Thoracic aorta (tissue), 2 donors: ENCODE results near the gene FKBP1C. TPM values are rescaled to one million over a fixed set of nuclear protein-coding genes. Genes with fewer than 3 reads are reported as not detected.

Source experiments
- ATAC-seq: fragments of 150-250 bp; one replicate; pipeline ENCODE4 v1.8.0; 2017; ENCODE audit warnings: low read depth; ENCODE audit not compliant: insufficient number of reproducible peaks, low FRiP score
- DNase-seq: peaks from one replicate; pipeline ENCODE4 v3.0.0-alpha.2; 2020; ENCODE audit warnings: low spot score
- H3K27ac ChIP-seq, 2 donors: fragments of 200-600 bp; sonication (generic); 1 replicate in 1 of 2; 2 replicates in 1 of 2; pipeline ENCODE4 v1.5.1; 2016; ENCODE audit warnings: mild to moderate bottlenecking in 2 of 2, moderate library complexity in 2 of 2
- H3K27me3 ChIP-seq: fragments of 200-600 bp; sonication (generic); replicated peaks from 2 replicates; pipeline ENCODE4 v1.6.0; 2016; ENCODE audit warnings: mild to moderate bottlenecking; ENCODE audit not compliant: insufficient read depth
- H3K36me3 ChIP-seq: fragments of 200-600 bp; sonication (generic); one replicate; pipeline ENCODE4 v1.5.1; 2016
- H3K4me1 ChIP-seq, 2 donors: fragments of 200-600 bp; sonication (generic); 1 replicate in 1 of 2; 2 replicates in 1 of 2; pipeline versions ENCODE4 v1.5.1 to v1.6.0; 2016; ENCODE audit warnings: low read depth in 2 of 2, mild to moderate bottlenecking in 1 of 2; ENCODE audit not compliant: control insufficient read depth in 1 of 2
- H3K4me3 ChIP-seq: fragments of 200-600 bp; sonication (generic); 2 replicates; pipeline ENCODE4 v1.5.1; 2016; ENCODE audit warnings: mild to moderate bottlenecking
- H3K9me3 ChIP-seq: fragments of 200-600 bp; sonication (generic); 2 replicates; pipeline ENCODE4 v1.5.1; 2016
- total RNA-seq, 2 donors: library from RNA; depleted of rRNA; stranded (reverse); fragments of >200 nt; gene quantifications; one replicate each; pipeline versions ENCODE4 v1.1.0 to v1.2.3, GENCODE V29; 2016
- TF ChIP-seq, protein P1 (sequence below): fragments of 200-600 bp; sonication (generic); IDR thresholded peaks from one replicate; pipeline ENCODE4 v1.5.1; 2019; ENCODE audit warnings: antibody characterized with exemption

The FKBP1C gene
- total RNA-seq, 2 donors from 2014 or later = not detected

DNA sequence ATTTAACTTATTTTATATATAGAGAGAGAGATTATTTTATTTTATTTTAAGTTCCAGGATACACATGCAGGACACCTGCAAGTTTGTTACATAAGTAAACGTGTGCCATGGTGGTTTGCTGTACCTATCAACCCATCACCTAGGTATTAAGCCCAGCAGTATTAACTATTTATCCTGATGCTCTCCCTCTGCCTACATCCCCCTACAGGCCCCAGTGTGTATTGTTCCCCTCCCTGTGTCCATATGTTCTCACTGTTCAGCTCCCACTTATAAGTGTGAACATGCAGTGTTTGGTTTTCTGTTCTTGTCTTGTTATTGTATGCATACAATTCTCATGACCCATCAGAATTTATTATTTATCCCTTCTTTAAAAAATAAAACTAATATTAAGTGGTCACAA, 34.6 kb downstream of the FKBP1C start:
- no peaks in the 10 kb centered on the region for H3K9me3 ChIP-seq
- TF ChIP-seq, protein P1, sequence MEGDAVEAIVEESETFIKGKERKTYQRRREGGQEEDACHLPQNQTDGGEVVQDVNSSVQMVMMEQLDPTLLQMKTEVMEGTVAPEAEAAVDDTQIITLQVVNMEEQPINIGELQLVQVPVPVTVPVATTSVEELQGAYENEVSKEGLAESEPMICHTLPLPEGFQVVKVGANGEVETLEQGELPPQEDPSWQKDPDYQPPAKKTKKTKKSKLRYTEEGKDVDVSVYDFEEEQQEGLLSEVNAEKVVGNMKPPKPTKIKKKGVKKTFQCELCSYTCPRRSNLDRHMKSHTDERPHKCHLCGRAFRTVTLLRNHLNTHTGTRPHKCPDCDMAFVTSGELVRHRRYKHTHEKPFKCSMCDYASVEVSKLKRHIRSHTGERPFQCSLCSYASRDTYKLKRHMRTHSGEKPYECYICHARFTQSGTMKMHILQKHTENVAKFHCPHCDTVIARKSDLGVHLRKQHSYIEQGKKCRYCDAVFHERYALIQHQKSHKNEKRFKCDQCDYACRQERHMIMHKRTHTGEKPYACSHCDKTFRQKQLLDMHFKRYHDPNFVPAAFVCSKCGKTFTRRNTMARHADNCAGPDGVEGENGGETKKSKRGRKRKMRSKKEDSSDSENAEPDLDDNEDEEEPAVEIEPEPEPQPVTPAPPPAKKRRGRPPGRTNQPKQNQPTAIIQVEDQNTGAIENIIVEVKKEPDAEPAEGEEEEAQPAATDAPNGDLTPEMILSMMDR = no peak
- H3K27me3 ChIP-seq = no peaks in the 10 kb centered on the region
- DNase-seq (no peak), ATAC-seq (no peak)
- H3K27ac ChIP-seq = no peak overlapping the region
- H3K4me3 ChIP-seq = no peak overlapping the region
- no peaks in the 10 kb centered on the region for H3K4me1 ChIP-seq
- H3K36me3 ChIP-seq = no peaks in the 10 kb centered on the region

DNA sequence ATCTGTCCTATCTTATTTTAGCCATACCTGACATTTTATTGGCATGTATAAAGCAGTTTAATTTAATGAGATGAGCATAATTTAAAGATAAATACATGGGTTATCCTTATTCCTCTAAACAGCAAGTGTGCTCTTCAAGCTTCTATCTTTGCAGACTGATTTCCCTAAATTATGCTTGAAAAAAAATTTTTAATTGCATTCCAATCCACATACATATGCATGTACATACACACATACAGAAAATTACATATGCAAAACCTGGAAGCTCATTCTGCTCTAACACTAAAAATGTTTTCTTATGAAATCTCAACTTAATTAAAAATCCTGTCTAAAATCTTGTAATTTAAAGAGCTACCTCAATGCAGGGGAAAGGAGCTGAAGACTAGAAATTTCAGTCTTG, 35.3 kb downstream of the FKBP1C start:
- TF ChIP-seq, protein P1 = no peak
- Histone ChIP-seq H3K27ac (no peak overlapping the region), H3K27me3 (no peaks in the 10 kb centered on the region), H3K36me3 (no peaks in the 10 kb centered on the region), H3K9me3 (no peaks in the 10 kb centered on the region), H3K4me3 (no peak overlapping the region), H3K4me1 (no peaks in the 10 kb centered on the region)
- DNase-seq (no peak), ATAC-seq (no peak)

DNA sequence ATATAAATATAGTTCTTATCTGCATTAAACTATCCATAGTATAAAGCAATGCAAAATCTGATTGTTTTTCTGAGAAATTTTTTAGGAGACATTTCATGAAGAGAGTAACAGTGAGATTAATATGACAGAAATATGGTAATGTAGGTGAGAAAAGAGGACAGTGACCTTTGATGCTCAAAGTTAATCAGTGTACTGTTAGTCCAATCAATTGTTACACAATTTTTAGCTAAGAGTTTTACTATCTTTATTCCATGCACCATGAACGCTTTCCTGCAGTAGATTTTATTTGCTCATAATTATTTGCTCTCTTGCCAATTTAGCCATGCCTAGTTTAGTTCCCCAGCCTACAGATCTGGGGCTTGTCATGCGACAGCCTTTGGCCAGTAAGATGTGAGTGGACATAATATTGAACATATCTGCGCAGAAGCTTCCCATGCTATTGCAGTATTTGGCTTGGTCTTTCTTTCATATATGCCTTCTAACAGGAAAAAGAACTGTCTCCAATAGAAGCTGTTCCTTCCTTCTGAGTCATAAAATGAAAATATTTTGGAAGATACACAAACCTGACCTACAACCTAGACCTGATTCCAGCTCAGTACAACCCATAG, 38.7 kb downstream of the FKBP1C start:
- DNase-seq = no peak
- Histone ChIP-seq H3K27ac (no peak overlapping the region), H3K36me3 (no peaks in the 10 kb centered on the region), H3K4me1 (no peaks in the 10 kb centered on the region), H3K27me3 (no peaks in the 10 kb centered on the region), H3K9me3 (no peaks in the 10 kb centered on the region), H3K4me3 (no peak overlapping the region)
- TF ChIP-seq, protein P1 = no peak
- no peak for ATAC-seq

DNA sequence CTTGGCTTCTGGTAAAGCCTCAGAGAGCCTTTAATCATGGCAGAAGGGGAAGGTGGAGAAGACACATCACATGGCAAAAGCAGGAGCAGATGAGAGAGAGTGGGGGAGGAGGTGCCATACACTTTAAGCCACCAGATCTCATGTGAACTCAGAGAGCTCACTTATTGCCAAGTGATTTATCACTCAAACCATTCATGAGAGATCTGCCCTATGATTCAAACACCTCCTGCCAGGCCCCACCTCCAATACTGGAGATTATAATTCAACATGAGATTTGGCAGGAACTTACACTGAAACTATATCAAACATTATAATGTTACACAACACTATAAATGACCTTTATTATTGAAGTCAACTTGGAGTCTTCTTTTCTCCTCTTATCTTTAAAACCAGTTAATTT, 47.9 kb downstream of the FKBP1C start:
- Histone ChIP-seq H3K4me1 (no peaks in the 10 kb centered on the region), H3K9me3 (no peaks in the 10 kb centered on the region), H3K27me3 (no peaks in the 10 kb centered on the region), H3K36me3 (no peaks in the 10 kb centered on the region), H3K4me3 (no peak overlapping the region), H3K27ac (no peak overlapping the region)
- no peak for ATAC-seq
- TF ChIP-seq, protein P1 = no peak
- DNase-seq = no peak

DNA sequence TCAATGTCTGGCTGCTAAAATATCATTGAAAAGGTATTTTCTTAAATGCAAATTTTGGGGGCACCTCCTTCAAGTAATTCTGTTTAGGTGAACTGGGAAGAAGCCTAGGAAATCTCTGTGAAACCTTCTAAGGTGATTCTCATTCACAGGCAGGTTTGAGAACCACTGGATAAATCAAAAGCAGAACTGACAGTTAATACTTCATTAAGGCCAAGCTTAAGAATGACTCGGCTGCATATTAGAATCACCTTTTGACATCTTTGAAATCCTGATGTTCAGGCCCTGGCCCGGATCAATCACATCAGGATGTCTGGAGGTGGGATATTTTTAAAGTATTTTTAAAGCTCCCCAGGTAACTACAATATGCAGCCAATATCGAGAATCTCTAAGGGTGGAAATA, 50.6 kb downstream of the FKBP1C start:
- ATAC-seq = no peak
- TF ChIP-seq, protein P1 = no peak
- no peaks in the 10 kb centered on the region for H3K9me3 ChIP-seq
- no peaks in the 10 kb centered on the region for H3K36me3 ChIP-seq
- no peak overlapping the region for H3K27ac ChIP-seq
- H3K4me1 ChIP-seq = no peaks in the 10 kb centered on the region
- DNase-seq = no peak
- no peaks in the 10 kb centered on the region for H3K27me3 ChIP-seq
- no peak overlapping the region for H3K4me3 ChIP-seq

Other genes starting within 250 kb of the FKBP1C start
- not detected for gene LGSN, start 108.5 kb downstream of the FKBP1C start, total RNA-seq